GM12875 (cell line): ENCODE results near the gene RNF121.

Experiments used
- H3K4me3 ChIP-seq: one replicate; pipeline ENCODE4 v1.5.1; 2011; ENCODE audit warnings: low read depth, low read length, control low read depth
- CTCF ChIP-seq: IDR thresholded peaks from 2 replicates; pipeline ENCODE4 v1.5.1; 2011; ENCODE audit warnings: low read depth, mild to moderate bottlenecking, control low read depth, inconsistent platforms, low read length, moderate library complexity, borderline replicate concordance; ENCODE audit not compliant: insufficient read depth

Gene RNF121

DNA sequence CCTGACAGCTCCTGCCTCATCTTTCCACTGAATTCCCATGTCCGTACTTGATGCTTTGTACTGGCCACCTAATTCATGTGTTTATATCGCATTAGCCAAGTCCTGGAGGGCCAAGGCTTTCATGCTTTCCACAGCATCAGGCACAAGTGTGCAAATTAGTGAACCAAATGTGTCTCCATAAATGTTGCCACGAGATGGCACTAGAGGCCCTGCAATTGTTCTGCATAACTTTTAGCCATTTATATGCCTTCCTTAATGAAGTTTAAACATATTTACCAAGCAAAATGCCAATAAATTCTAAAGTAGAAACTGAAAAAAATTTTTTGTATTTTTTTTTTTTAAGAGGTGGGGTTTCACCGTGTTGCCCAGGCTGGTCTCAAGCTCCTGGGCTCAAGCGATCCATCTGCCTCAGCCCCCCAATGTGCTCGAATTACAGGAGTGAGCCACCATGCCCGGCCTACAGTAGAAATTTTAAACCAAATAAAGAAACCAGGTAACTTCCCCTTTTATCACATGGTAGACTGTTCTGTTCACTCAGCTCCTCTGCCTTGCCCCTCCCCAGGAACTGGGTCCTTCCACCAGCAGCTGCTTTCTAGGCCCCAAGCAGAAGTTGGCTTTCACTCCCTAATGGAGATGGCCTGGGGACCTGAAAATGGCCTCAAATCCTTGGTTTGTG is 49.0 kb downstream of the RNF121 start:
- peak; percentile 49; the same call in 1 of the 2 replicates for TF ChIP-seq CTCF
- no peak overlapping the region for H3K4me3 ChIP-seq

DNA sequence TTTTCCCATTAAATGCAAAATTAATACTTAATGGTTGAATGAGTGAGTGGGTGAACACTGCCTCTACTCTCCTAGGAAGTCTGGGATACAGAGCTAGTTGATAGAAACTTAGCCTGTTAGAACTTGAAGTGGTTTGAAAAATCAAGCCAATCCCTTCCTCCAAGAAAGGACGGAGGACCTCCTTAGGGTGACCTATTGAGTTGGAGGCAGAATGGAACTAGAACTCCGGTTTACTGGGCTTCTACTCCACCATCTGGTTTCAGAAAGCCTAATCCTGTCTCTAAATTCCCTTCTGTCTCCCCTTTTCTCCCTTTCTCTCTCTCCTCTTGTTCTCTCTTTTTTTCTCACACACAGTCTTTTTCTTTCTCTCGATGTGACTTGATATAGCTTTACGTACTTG is 50.2 kb downstream of the RNF121 start:
- no peak for TF ChIP-seq CTCF
- H3K4me3 ChIP-seq: no peak overlapping the region

GRCh38 chr11:71979602-71980001 is 50.8 kb downstream of the RNF121 start:
- no peak overlapping the region for H3K4me3 ChIP-seq
- TF ChIP-seq CTCF: no peak

DNA sequence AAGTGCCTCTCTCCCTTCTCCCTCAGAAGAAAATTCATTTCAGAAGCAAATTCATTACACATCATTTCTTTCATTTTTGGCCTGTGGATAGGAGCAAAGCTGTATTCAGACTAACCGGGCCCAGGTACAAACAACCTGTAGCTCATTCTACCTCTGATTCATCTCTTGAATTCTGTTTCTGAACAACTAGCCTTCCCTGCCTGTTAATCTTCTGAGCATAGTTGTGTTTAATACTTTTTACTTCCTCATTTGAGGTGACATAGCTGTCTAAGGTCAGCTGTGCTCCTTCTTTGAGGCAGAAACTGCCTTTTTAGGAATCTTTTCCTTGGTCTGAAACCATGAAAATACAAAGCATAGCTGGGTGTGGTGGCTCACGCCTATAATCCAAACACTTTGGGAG is 57.3 kb downstream of the RNF121 start:
- no peak overlapping the region for H3K4me3 ChIP-seq
- TF ChIP-seq CTCF: no peak

DNA sequence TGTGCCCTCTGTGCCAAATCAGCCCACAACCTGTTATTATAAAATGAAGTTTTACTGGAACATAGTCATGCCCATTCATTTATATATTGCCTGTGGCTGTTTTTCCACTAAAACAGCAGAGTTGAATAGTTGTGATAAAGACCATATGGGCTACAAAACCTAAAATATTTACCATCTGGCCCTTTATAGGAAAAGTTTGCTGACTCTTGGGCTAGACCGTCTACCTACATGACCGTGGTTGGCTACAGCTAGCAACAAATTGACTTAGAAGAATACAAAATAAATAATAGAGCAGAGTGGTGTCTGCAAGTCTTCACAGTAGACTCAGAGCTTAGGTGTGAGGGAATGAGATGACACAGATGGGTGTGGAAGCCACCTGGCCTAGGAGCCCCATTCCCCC is 58.7 kb downstream of the RNF121 start:
- H3K4me3 ChIP-seq: no peak overlapping the region
- no peak for TF ChIP-seq CTCF

- TF ChIP-seq CTCF: no peak
- no peak overlapping the region for H3K4me3 ChIP-seq
Measured at GRCh38 chr11:71988050-71988449, 59.2 kb downstream of the RNF121 start.

- no peak for TF ChIP-seq CTCF
- H3K4me3 ChIP-seq: no peak overlapping the region
Measured at GRCh38 chr11:71990701-71991100, 61.9 kb downstream of the RNF121 start.
